GM12891 (cell line): ENCODE measurements around the gene DMD.

Experiments
- POLR2A ChIP-seq: IDR thresholded peaks from 2 replicates; pipeline ENCODE4 v1.6.1; 2011; ENCODE audit warnings: low read depth, low read length, control low read depth
- POLR2AphosphoS5 ChIP-seq: IDR thresholded peaks from 2 replicates; pipeline ENCODE4 v1.6.1; 2011; ENCODE audit warnings: low read depth, low read length, control low read depth

DNA sequence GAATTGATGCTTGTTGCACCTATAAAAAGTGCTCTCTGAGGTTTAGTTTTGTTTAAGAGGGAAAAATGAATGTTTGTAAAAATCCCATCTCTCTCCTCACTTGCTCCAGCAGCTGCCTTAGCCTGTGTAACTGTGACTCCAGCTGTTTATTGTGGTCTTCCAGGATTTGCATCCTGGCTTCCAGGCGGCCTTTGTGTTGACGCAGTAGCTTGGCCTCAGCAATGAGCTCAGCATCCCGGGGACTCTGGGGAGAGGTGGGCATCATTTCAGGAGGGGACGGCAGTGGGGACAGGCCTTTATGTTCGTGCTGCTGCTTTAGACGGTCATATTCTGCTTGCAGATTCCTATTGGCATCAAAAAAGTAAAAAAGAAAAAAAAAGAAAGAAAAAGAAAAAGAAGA lies 2064.2 kb downstream of the DMD start:
- TF ChIP-seq POLR2AphosphoS5, result no peak
- no peak for TF ChIP-seq POLR2A
